SJCRH30 (cell line): ENCODE data around the gene EXPH5. TPM values are rescaled to one million over a fixed set of nuclear protein-coding genes. Genes with fewer than 3 reads are reported as not detected.

Experiments
- DNase-seq, 2 experiments: peaks; one replicate each; pipeline ENCODE4 v3.0.0-alpha.2; 2015 to 2020
- H3K27ac ChIP-seq: fragments of 250-450 bp; sonication (Bioruptor Pico); 2 replicates; pipeline ENCODE4 v1.5.1; 2020; ENCODE audit warnings: mild to moderate bottlenecking, moderate library complexity
- H3K27me3 ChIP-seq: fragments of 250-450 bp; sonication (Bioruptor Pico); 2 replicates; pipeline ENCODE4 v1.5.1; 2020; ENCODE audit warnings: mild to moderate bottlenecking, moderate library complexity
- H3K36me3 ChIP-seq: fragments of 250-450 bp; sonication (Bioruptor Pico); 2 replicates; pipeline ENCODE4 v1.5.1; 2020; ENCODE audit warnings: mild to moderate bottlenecking, moderate library complexity
- H3K4me1 ChIP-seq: fragments of 250-450 bp; sonication (Bioruptor Pico); 2 replicates; pipeline ENCODE4 v1.5.1; 2020; ENCODE audit warnings: mild to moderate bottlenecking, moderate library complexity
- H3K4me3 ChIP-seq: fragments of 250-450 bp; sonication (Bioruptor Pico); 2 replicates; pipeline ENCODE4 v1.5.1; 2020; ENCODE audit warnings: mild to moderate bottlenecking, moderate library complexity
- H3K9me3 ChIP-seq: fragments of 250-450 bp; sonication (Bioruptor Pico); replicated peaks from 2 replicates; pipeline ENCODE4 v1.5.1; 2020; ENCODE audit warnings: mild to moderate bottlenecking, moderate library complexity
- total RNA-seq: library from RNA; depleted of rRNA; stranded (reverse); fragments of >200 nt; shearing (Covaris generic); gene quantifications from 2 replicates; pipeline ENCODE4 v1.2.3, GENCODE V29; 2014

Gene EXPH5
- total RNA-seq, 1 experiment from 2014 or later = 0.14 TPM

DNA sequence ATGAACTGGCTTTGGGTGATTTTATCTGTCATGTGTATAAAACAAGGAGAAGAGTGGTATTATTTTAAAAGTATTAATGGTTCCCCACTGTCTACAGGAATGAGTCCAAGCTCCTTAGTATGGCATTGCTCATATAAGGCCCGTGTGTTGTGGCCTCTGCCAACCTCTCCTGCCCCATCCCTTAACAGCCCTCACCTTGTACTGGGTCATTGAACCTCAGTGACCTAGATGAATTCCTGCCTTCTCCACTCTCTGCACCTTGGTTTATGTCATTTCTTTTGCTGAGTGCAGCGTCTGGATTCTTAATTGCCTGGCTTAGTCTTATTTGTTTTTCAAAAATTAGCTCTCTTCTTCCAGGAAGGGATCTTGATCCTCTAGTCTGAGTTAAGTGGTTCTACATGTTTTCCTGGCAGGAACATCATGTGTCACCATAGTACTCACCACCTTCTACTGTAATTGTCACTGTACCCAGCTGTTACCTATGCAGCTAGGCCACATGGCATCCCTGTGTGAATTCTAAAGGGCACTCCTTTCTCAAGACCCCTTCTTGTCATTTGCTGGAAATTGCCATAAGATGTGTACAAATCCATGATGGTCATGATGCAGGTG lies 59.2 kb downstream of the EXPH5 start:
- H3K9me3 ChIP-seq = no peaks in the 10 kb centered on the region
- H3K36me3 ChIP-seq = no peaks in the 10 kb centered on the region
- H3K27me3 ChIP-seq = no peaks in the 10 kb centered on the region
- DNase-seq = no peak
- H3K4me3 ChIP-seq = no peak overlapping the region
- H3K27ac ChIP-seq = no peak overlapping the region
- H3K4me1 ChIP-seq = peaks cover 3% of the 10 kb centered on the region; the same call in 1 of the 2 replicates

DNA sequence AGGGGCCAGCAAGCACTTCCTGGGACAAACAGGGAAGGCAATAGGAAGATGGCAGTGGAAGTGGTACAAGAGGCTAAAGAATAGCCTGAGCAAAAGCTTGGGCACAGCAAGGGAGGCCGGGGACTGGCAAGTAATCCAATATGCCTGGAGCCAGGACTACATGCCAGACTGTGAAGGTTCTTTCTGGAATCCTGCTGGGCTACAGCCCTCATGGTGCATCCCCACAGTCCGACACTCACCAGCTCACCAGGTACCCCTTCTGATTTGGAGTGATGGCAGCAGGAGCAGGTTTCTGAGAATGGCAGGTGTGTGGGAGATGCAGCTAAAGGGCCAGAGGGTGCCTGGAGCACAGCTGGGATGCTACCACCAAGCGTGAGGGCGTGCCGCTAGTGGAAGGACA lies 63.1 kb downstream of the EXPH5 start:
- no peak for DNase-seq
- Histone ChIP-seq H3K4me3 (no peak overlapping the region), H3K4me1 (no peaks in the 10 kb centered on the region), H3K27ac (no peak overlapping the region), H3K27me3 (no peaks in the 10 kb centered on the region), H3K36me3 (no peaks in the 10 kb centered on the region), H3K9me3 (no peaks in the 10 kb centered on the region)

DNA sequence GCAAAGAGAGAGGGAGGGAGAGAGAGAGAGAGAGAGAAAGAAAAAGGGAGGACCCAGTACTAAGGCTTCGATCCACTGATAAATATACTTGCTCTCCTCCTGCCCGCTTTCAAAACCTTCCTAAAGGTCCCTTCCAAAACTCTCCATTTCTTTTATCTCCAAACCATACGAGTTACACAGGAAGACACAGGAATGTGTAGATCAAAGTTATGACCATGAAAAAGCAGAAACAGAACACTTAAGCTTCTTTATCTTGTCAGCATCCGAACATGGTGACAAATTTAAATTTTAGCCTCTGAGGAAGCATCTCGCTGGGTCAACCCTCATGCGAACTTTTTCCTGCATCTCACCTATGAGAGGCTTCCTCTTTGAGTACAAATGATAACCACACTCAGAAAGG lies 66.2 kb downstream of the EXPH5 start:
- no peak overlapping the region for H3K4me3 ChIP-seq
- H3K36me3 ChIP-seq = no peaks in the 10 kb centered on the region
- H3K27me3 ChIP-seq = no peaks in the 10 kb centered on the region
- H3K4me1 ChIP-seq = no peaks in the 10 kb centered on the region
- H3K9me3 ChIP-seq = no peaks in the 10 kb centered on the region
- DNase-seq = no peak
- no peak overlapping the region for H3K27ac ChIP-seq

DNA sequence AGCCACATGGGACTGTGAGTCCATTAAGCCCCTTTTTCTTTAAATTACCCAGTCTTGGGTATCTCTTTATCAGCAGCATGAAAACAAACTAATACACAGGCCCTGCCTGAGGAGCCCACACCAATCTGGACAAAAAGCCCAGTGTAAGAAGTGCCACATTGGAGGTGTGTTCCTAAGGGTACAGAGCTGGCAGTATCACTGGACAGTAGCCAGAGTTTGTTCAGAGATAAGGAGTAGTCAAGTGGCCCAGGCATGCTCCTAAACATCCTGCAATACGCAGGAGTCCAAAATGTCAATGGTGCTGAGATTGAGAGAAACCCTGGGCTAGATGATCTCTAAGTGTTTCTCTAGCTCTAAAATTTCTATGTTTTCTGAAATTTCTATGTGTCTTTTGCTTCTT lies 68.4 kb downstream of the EXPH5 start:
- Histone ChIP-seq H3K27ac (no peak overlapping the region), H3K27me3 (no peaks in the 10 kb centered on the region), H3K4me1 (no peaks in the 10 kb centered on the region), H3K36me3 (no peaks in the 10 kb centered on the region), H3K4me3 (no peak overlapping the region), H3K9me3 (no peaks in the 10 kb centered on the region)
- no peak for DNase-seq

DNA sequence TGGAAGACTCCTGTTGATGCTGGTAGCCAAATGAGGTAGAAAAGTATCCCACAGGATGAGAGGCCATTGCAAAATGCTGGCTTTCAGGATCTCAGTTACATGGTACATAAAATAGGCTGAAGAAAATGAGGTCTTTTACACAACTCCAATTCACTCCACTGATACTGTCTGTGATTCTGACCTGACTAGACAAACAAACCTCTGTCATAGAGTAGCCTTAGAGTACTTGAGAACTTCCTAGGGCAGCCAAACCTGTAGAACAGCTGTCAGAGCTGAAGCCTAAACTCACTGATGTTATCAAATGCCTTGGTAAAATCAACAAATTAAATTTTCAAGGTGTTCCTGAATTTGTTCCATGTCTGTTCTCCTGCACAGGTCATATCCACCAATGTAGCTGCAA lies 69.1 kb downstream of the EXPH5 start:
- no peaks in the 10 kb centered on the region for H3K9me3 ChIP-seq

DNA sequence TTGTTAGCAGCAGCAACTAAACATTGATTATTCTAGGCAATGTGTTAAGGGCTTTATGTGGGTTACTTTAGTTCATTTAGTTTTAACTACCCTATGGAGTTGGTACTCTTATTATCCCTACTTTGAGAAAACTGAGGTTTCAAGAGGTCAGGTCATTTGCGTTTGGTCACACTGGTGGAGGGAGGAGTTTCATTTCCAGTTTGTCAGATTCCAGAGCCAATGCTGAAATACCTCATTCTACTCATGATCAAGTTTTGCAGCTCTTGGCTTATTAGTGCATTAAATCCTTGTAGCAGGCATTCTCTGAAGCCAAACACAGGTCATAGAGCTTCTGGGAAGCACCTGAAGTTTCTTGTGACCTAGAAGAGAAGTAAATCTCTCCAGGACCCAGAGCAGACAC lies 71.2 kb downstream of the EXPH5 start:
- no peaks in the 10 kb centered on the region for H3K27me3 ChIP-seq
- no peak for DNase-seq
- H3K27ac ChIP-seq = no peak overlapping the region
- no peak overlapping the region for H3K4me3 ChIP-seq
- no peaks in the 10 kb centered on the region for H3K36me3 ChIP-seq
- H3K4me1 ChIP-seq = no peaks in the 10 kb centered on the region
- no peaks in the 10 kb centered on the region for H3K9me3 ChIP-seq

More for the DNA sequence above, 69.1 kb downstream of the EXPH5 start:
- Histone ChIP-seq H3K27ac (no peak overlapping the region), H3K4me3 (no peak overlapping the region), H3K27me3 (no peaks in the 10 kb centered on the region), H3K4me1 (no peaks in the 10 kb centered on the region), H3K36me3 (no peaks in the 10 kb centered on the region)
- no peak for DNase-seq

- DNase-seq = no peak
- no peaks in the 10 kb centered on the region for H3K4me1 ChIP-seq
- H3K36me3 ChIP-seq = no peaks in the 10 kb centered on the region
- no peak overlapping the region for H3K4me3 ChIP-seq
- no peaks in the 10 kb centered on the region for H3K9me3 ChIP-seq
- H3K27me3 ChIP-seq = no peaks in the 10 kb centered on the region
- H3K27ac ChIP-seq = no peak overlapping the region
Measured at GRCh38 chr11:108518581-108518980, 75.0 kb downstream of the EXPH5 start.

- Histone ChIP-seq H3K4me1 (no peaks in the 10 kb centered on the region), H3K27me3 (no peaks in the 10 kb centered on the region), H3K36me3 (no peaks in the 10 kb centered on the region), H3K27ac (no peak overlapping the region), H3K4me3 (no peak overlapping the region), H3K9me3 (no peaks in the 10 kb centered on the region)
- no peak for DNase-seq
Measured at GRCh38 chr11:108516125-108516524, 77.4 kb downstream of the EXPH5 start.

DNA sequence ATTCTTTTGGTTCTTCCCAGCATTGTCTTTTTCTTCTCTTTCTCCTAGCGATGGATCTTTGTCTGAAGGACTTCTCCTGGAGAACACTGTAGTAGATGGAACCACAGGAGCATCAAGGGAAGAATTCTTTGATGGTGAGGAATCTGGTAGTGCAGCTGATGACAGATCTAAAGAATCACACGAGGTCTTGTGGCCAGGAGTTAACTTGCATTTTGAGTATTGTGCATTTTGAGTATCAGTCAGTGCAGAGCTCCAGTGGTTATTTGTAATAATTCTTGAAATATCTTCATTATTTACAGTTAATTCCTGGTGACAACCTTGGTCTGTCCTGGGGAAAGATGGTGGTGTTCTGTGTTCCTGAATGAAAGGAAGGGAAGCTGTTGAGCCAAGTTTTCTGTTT lies 80.9 kb downstream of the EXPH5 start:
- H3K36me3 ChIP-seq = no peaks in the 10 kb centered on the region
- no peak overlapping the region for H3K27ac ChIP-seq
- no peaks in the 10 kb centered on the region for H3K27me3 ChIP-seq
- no peak overlapping the region for H3K4me3 ChIP-seq
- H3K9me3 ChIP-seq = no peaks in the 10 kb centered on the region
- DNase-seq = no peak
- H3K4me1 ChIP-seq = no peaks in the 10 kb centered on the region

GRCh38 chr11:108511851-108512474 lies 81.6 kb downstream of the EXPH5 start:
- H3K4me1 ChIP-seq = no peaks in the 10 kb centered on the region
- H3K36me3 ChIP-seq = no peaks in the 10 kb centered on the region
- DNase-seq = no peak
- H3K9me3 ChIP-seq = no peaks in the 10 kb centered on the region
- H3K27ac ChIP-seq = no peak overlapping the region
- H3K4me3 ChIP-seq = no peak overlapping the region
- H3K27me3 ChIP-seq = no peaks in the 10 kb centered on the region

- no peak overlapping the region for H3K27ac ChIP-seq
- no peak overlapping the region for H3K4me3 ChIP-seq
- DNase-seq = no peak
- no peaks in the 10 kb centered on the region for H3K36me3 ChIP-seq
- no peaks in the 10 kb centered on the region for H3K27me3 ChIP-seq
- H3K9me3 ChIP-seq = no peaks in the 10 kb centered on the region
- no peaks in the 10 kb centered on the region for H3K4me1 ChIP-seq
Measured at GRCh38 chr11:108508653-108509593, 84.6 kb downstream of the EXPH5 start.

- Histone ChIP-seq H3K4me1 (no peaks in the 10 kb centered on the region), H3K27ac (no peak overlapping the region), H3K27me3 (no peaks in the 10 kb centered on the region), H3K36me3 (no peaks in the 10 kb centered on the region), H3K4me3 (no peak overlapping the region), H3K9me3 (no peaks in the 10 kb centered on the region)
- no peak for DNase-seq
Measured at GRCh38 chr11:108501396-108501795, 92.2 kb downstream of the EXPH5 start.

- H3K9me3 ChIP-seq = no peaks in the 10 kb centered on the region
- no peak overlapping the region for H3K4me3 ChIP-seq
- no peaks in the 10 kb centered on the region for H3K36me3 ChIP-seq
- no peaks in the 10 kb centered on the region for H3K4me1 ChIP-seq
- H3K27ac ChIP-seq = no peak overlapping the region
- DNase-seq = no peak
- no peaks in the 10 kb centered on the region for H3K27me3 ChIP-seq
Measured at GRCh38 chr11:108500721-108501120, 92.8 kb downstream of the EXPH5 start.

GRCh38 chr11:108500169-108500568 lies 93.4 kb downstream of the EXPH5 start:
- H3K4me3 ChIP-seq = no peak overlapping the region
- H3K4me1 ChIP-seq = no peaks in the 10 kb centered on the region
- H3K9me3 ChIP-seq = no peaks in the 10 kb centered on the region
- no peak overlapping the region for H3K27ac ChIP-seq
- no peak for DNase-seq
- no peaks in the 10 kb centered on the region for H3K27me3 ChIP-seq
- H3K36me3 ChIP-seq = no peaks in the 10 kb centered on the region

GRCh38 chr11:108498816-108499408 lies 94.7 kb downstream of the EXPH5 start:
- Histone ChIP-seq H3K27ac (peak overlapping the region; percentile 95), H3K9me3 (no peaks in the 10 kb centered on the region), H3K4me3 (peak overlapping the region; percentile 74), H3K4me1 (no peaks in the 10 kb centered on the region), H3K27me3 (no peaks in the 10 kb centered on the region), H3K36me3 (no peaks in the 10 kb centered on the region)
- no peak for DNase-seq
